Measurements from ENCODE around the gene TNFAIP2.

- TF ChIP-seq POLR2AphosphoS5 (IDR thresholded peaks at IDR 0.05; ENCODE audit: low read depth) (no peak), CTCF (conservative IDR thresholded peaks at IDR 0.05; ENCODE audit: low read depth in 2 of 2) (no peak), JUNB (IDR thresholded peaks at IDR 0.05; ENCODE audit: unreplicated experiment) (no peak), CREB1 (CRISPR knock-in tag; IDR thresholded peaks at IDR 0.05; ENCODE audit: low read depth) (no peak), ZNF114 (CRISPR knock-in tag; IDR thresholded peaks at IDR 0.05) (no peak), EZH2 (IDR thresholded peaks at IDR 0.05; ENCODE audit: low read depth, unreplicated experiment) (no peak)
Measured at GRCh38 chr14:103135333-103136260, 12.3 kb downstream of the TNFAIP2 start.

All from GM23338 (cell line).